ENCODE measurements around the gene COQ8B. TPM values are rescaled to one million over a fixed set of nuclear protein-coding genes. Genes with fewer than 3 reads are reported as not detected.
"Not testable (repeated sequence)": the region's sequence is repeated elsewhere in the genome, so short reads cannot be mapped to it uniquely, and the experiment has no call there.

The COQ8B gene
- total and polyA plus RNA-seq, 2 donors (not counting 1 experiment from before 2014, with no cell fraction given), result 58.9 to 62.6 TPM

DNA sequence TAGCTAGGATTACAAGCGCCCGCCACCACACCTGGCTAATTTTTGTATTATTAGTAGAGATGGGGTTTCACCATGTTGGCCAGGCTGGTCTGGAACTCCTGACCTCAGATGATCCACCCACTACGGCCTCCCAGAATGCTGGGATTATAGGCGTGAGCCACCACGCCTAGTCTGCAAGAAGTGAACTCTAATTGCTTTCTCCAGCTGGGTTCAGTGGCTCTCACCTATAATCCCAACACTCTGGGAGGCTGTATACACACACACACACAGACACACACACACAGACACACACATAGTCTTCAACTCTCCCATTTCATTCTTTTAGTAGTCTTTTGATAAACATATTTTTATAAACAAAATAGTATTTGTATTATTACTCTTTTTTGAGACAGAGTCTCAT is 13.4 kb upstream of the COQ8B start:
- H3K79me2 ChIP-seq (ENCODE audit: control insufficient read depth, insufficient read depth, low read length); H3K9me3 ChIP-seq (ENCODE audit: control extremely low read depth in 1 of 3, control insufficient read depth in 2 of 3, insufficient read depth in 1 of 3, low read length in 2 of 3); POLR2A ChIA-PET; H3K27me3 ChIP-seq (replicated peaks in 1 of 4; ENCODE audit: control extremely low read depth in 1 of 4, control insufficient read depth in 3 of 4, insufficient read depth in 4 of 4, low read length in 3 of 4); ATAC-seq (ENCODE audit: low read depth); intact Hi-C loops (cut with micrococcal nuclease); H3K4me2 ChIP-seq (replicated peaks; ENCODE audit: low read depth, low read length, poor library complexity, severe bottlenecking); H3K27ac Mint-ChIP-seq; H2AFZ ChIP-seq (ENCODE audit: insufficient read depth, low read depth, low read length, poor library complexity, severe bottlenecking); H3K4me3 Mint-ChIP-seq; H3K27me3 Mint-ChIP-seq; H3K4me3 ChIP-seq (ENCODE audit: control extremely low read depth in 1 of 5, extremely low read depth in 1 of 5, insufficient read depth in 1 of 5, low read depth in 2 of 5, low read length in 4 of 5); H4K20me1 ChIP-seq (ENCODE audit: control insufficient read depth, insufficient read depth, low read length, poor library complexity, severe bottlenecking); H3K9me3 Mint-ChIP-seq (ENCODE audit: insufficient read depth); H3K4me1 Mint-ChIP-seq; DNase-seq; H3K27ac ChIP-seq (ENCODE audit: low read length in 2 of 2); H3K9ac ChIP-seq (ENCODE audit: low read length); H3K4me1 ChIP-seq (ENCODE audit: control insufficient read depth in 2 of 2, insufficient read depth in 2 of 2, low read length in 2 of 2): not testable (repeated sequence)
- H3K36me3 ChIP-seq (replicated peaks in 1 of 2; ENCODE audit: control extremely low read depth in 1 of 2, control insufficient read depth in 1 of 2, extremely low read depth in 1 of 2, insufficient read depth in 2 of 2, low read length in 1 of 2), result peaks cover 0 to 60% of the 10 kb centered on the region in 2 experiments
- whole genome bisulfite sequencing (ENCODE audit: insufficient coverage), result 93% methylated on average over 3 of the region's 5 CpGs
- CTCF ChIA-PET, result interaction anchor here (0.7 to 1.6 kb wide), 4 partner anchors 11 to 89 kb away, joined by 3 to 5 read pairs (median 4); no protein-coding TSS in a partner anchor

DNA sequence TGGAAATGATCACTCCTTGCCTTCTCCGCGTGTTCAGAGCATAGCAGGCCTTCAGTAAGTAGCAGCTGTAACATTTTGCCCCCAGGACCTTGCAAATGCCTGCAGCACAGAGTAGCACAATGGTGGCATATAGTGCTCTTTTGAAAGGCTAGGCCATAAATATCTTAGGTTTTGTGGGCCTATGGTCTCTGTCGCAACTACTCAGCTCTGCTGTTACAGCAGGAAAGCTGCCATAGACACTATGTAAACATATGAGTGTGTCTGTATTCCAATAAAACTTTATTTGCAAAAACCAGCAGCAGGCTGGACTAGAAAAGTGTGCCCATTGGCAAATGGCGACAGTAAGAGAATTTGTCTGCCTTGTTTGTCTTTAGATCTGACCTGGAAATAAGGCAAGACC is 9.6 kb upstream of the COQ8B start:
- Histone ChIP-seq H3K27me3 (replicated peaks in 1 of 4; ENCODE audit: control extremely low read depth in 1 of 4, control insufficient read depth in 3 of 4, insufficient read depth in 4 of 4, low read length in 3 of 4) (no peaks in the 10 kb centered on the region), H3K27ac (ENCODE audit: low read length in 2 of 2) (no peak overlapping the region), H3K36me3 (replicated peaks in 1 of 2; ENCODE audit: control extremely low read depth in 1 of 2, control insufficient read depth in 1 of 2, extremely low read depth in 1 of 2, insufficient read depth in 2 of 2, low read length in 1 of 2) (peaks cover 0 to 46% of the 10 kb centered on the region in 2 experiments), H3K79me2 (ENCODE audit: control insufficient read depth, insufficient read depth, low read length) (peaks cover 27% of the 10 kb centered on the region), H3K9ac (ENCODE audit: low read length) (no peak overlapping the region), H3K4me2 (replicated peaks; ENCODE audit: low read depth, low read length, poor library complexity, severe bottlenecking) (no peak overlapping the region), H3K4me1 (ENCODE audit: control insufficient read depth in 2 of 2, insufficient read depth in 2 of 2, low read length in 2 of 2) (no peaks in the 10 kb centered on the region), H3K9me3 (ENCODE audit: control extremely low read depth in 1 of 3, control insufficient read depth in 2 of 3, insufficient read depth in 1 of 3, low read length in 2 of 3) (peaks cover 0 to 3% (median 0%) of the 10 kb centered on the region in 3 donors), H3K4me3 (ENCODE audit: control extremely low read depth in 1 of 5, extremely low read depth in 1 of 5, insufficient read depth in 1 of 5, low read depth in 2 of 5, low read length in 4 of 5) (no peak overlapping the region), H2AFZ (ENCODE audit: insufficient read depth, low read depth, low read length, poor library complexity, severe bottlenecking) (no peak overlapping the region), H4K20me1 (ENCODE audit: control insufficient read depth, insufficient read depth, low read length, poor library complexity, severe bottlenecking) (peaks cover 14% of the 10 kb centered on the region)
- TF ChIP-seq, protein P1, sequence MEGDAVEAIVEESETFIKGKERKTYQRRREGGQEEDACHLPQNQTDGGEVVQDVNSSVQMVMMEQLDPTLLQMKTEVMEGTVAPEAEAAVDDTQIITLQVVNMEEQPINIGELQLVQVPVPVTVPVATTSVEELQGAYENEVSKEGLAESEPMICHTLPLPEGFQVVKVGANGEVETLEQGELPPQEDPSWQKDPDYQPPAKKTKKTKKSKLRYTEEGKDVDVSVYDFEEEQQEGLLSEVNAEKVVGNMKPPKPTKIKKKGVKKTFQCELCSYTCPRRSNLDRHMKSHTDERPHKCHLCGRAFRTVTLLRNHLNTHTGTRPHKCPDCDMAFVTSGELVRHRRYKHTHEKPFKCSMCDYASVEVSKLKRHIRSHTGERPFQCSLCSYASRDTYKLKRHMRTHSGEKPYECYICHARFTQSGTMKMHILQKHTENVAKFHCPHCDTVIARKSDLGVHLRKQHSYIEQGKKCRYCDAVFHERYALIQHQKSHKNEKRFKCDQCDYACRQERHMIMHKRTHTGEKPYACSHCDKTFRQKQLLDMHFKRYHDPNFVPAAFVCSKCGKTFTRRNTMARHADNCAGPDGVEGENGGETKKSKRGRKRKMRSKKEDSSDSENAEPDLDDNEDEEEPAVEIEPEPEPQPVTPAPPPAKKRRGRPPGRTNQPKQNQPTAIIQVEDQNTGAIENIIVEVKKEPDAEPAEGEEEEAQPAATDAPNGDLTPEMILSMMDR (IDR thresholded peaks at IDR 0.05), result no peak
- TF ChIP-seq EZH2 (IDR thresholded peaks at IDR 0.05; ENCODE audit: borderline replicate concordance, insufficient read depth, low read depth, low read length, poor library complexity, severe bottlenecking), result no peak
- no peaks in the 10 kb centered on the region for H3K27me3 Mint-ChIP-seq
- H3K4me3 Mint-ChIP-seq, result no peak overlapping the region
- CTCF ChIA-PET, result no interaction called here
- WGBS (ENCODE audit: insufficient coverage), result no CpG with 5 or more reads among the region's 4 CpGs
- no peak overlapping the region for H3K27ac Mint-ChIP-seq
- intact Hi-C loops (cut with micrococcal nuclease), result no loop called here
- H3K4me1 Mint-ChIP-seq, result peaks cover 14% of the 10 kb centered on the region
- DNase-seq (no peak), ATAC-seq (ENCODE audit: low read depth) (no peak)
- no peaks in the 10 kb centered on the region for H3K9me3 Mint-ChIP-seq (ENCODE audit: insufficient read depth)
- POLR2A ChIA-PET, result no interaction called here
